ENCODE data around the gene SECISBP2.
A peak's percentile ranks its signal among the peaks of the same experiment; 100 is the strongest.
"Not testable (repeated sequence)": the region's sequence is repeated elsewhere in the genome, so short reads cannot be mapped to it uniquely, and the experiment has no call there.

The SECISBP2 gene

GRCh38 chr9:89318123-89319014 lies at the start of gene SECISBP2:
Gene SECISBP2, plus strand, starts transcription at chr9:89318500. Its CDS starts 77 bp downstream, at chr9:89318577.
- DNase-seq = peak; percentile 96

GRCh38 chr9:89273528-89274279 lies 44.6 kb upstream of the SECISBP2 start:
- DNase-seq = no peak

DNA sequence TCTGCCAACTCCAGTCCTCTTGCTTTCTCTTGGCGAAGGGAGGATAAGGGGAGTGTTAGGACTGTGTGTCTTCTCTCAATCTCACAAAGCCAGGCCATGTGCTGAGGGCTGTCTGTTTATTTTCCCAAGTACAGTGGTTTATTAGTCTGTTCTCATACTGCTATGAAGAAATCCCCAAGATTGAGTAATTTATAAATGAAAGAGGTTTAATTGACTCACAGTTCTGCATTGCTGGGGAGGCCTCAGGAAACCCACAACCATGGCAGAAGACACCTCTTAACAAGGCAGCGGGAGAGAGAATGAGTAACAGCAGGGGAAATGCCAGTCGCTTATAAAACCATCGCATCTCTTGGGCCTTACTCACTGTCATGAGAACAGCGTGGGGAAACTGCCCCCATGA lies 43.5 kb upstream of the SECISBP2 start:
- DNase-seq = peak; percentile 66

GRCh38 chr9:89276040-89276439 lies 42.3 kb upstream of the SECISBP2 start:
- not testable (repeated sequence) for DNase-seq

- no peak for DNase-seq
Measured at GRCh38 chr9:89277043-89277442, 41.3 kb upstream of the SECISBP2 start.

DNA sequence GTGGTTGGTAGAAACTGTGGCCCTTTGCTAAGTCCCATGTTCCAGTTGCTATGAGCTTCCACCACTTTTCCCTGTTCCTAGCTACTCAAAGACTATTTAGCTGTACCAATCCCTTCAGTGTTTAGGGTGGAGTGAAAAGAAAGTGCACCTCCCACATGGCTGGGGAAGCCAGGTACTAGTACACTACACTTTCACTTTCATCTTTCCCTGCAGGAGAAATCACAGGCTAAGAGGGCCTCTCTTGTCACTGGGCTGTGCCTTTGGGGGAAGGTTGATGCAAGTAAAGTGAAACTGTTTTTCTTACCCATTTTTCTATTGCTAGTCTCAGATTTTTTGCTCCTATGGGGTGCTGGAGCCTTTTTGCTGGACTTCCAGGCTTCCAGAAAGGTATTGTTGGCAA lies 40.8 kb upstream of the SECISBP2 start:
- no peak for DNase-seq

- no peak for DNase-seq
Measured at GRCh38 chr9:89278551-89278950, 39.7 kb upstream of the SECISBP2 start.

DNA sequence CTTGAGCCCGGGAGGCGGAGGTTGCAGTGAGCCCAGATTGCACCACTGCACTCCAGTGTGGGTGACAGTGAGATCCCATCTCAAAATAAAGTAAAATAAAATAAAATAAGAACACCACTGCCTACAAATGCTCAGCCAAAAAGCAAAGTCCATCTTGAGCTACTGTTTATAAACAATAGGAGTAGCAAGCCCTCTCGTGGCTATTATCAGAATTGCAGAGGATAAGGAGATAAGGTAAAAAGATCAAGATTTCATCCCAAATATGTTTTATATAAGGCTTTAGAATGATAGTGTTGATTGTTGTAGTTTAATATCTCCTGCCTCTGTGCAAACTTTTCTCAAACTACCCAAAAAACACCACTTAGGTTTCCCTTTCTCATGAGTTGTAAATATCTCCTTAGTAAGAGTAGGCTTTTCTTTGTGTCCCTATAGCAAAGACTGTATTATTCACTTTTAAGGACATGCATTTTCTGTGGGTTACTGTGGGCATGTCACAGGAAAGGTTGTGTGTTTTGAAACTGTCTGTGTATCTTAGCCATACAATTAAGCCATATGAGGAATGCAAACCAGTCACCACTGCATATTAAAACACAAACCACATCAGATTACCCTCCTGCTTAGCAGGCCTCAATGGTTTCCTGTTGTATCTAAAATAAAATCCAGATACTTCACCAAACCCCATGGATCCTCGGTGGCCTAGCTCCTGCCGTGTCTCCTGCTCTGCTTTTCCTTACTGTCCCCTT lies 39.1 kb upstream of the SECISBP2 start:
- DNase-seq = peak; percentile 5

DNA sequence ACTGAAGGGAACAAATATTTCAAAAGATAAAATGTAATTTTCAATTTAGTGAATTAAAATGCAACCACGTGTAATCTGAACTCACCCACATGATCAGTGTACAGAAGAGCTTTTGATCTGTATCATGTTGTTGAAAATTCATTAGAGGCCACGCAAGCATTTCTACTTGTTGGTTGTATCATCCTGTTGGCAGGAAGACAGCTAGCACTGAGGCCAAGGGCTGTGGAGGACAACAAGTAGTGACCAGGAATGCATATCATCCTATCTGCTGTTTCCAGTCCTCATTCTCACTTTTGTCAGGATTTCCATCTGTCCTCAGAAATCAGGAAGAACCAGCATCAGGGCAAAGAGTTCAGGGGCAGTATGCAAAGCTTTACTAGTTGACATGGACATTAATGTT lies 37.2 kb upstream of the SECISBP2 start:
- DNase-seq = no peak

DNA sequence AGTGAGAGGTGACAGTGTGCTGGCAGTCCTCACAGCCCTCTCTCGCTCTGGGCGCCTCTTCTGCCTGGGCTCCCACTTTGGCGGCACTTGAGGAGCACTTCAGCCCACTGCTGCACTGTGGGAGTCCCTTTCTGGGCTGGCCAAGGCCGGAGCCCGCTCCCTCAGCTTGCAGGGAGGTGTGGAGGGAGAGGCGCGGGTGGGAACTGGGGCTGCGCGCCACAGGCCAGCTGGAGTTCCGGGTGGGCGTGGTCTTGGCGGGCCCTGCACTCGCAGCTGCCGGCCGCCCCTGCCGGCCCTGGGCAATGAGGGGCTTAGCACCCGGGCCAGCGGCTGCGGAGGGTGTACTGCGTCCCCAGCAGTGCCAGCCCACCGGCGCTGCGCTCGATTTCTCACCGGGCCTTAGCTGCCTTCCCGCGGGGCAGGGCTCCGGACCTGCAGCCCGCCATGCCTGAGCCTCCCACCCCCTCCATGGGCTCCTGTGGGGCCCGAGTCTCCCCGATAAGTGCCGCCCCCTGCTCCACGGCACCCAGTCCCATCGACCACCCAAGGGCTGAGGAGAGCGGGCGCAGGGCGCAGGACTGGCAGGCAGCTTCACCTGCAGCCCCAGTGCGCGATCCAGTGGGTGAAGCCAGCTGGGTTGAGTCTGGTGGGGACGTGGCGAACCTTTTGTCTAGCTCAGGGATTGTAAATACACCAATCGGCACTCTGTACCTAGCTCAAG lies 35.9 kb upstream of the SECISBP2 start:
- DNase-seq = not testable (repeated sequence)

DNA sequence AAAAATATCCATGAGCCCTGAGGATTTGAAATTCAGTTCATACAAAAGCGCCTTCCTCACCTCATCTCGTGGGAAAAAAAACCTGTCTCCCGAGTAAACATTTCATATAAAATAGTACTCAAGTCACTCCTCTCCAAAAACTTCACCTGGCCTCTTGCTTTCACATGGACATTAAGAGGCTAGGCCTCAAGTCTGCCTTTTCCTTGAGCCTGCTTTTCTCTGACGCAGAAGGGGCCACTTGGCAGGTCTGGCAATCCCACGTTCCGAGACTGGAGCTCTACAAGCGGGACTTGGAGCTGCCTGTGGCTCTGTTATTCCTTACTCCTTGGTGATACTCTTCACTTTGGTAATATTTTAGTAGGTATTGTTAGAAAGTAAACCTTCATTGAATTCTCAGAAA lies 34.2 kb upstream of the SECISBP2 start:
- no peak for DNase-seq

DNA sequence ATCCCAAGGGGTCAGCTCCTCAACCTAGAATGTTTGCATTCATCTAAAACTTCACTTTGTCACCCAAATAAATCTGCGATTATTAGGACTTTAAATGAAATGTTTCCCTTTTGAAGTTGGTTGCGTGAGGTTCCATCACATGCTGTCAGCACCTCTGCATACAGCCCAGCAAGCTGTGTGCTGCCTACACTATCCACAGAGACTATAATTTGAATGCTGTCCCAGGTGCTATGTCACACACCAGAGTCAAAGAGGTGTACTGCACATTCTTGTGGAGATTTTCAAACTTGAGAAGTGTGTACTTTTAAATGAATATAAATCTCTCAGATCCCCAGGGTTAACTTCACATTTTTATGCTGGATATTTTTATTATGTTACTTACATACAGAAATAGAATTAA lies 26.6 kb upstream of the SECISBP2 start:
- DNase-seq = no peak

- DNase-seq = no peak
Measured at GRCh38 chr9:89293014-89293413, 25.3 kb upstream of the SECISBP2 start.

- no peak for DNase-seq
Measured at GRCh38 chr9:89295400-89295799, 22.9 kb upstream of the SECISBP2 start.

- not testable (repeated sequence) for DNase-seq
Measured at GRCh38 chr9:89301996-89302395, 16.3 kb upstream of the SECISBP2 start.

- DNase-seq = no peak
Measured at GRCh38 chr9:89304020-89304833, 14.1 kb upstream of the SECISBP2 start.

DNA sequence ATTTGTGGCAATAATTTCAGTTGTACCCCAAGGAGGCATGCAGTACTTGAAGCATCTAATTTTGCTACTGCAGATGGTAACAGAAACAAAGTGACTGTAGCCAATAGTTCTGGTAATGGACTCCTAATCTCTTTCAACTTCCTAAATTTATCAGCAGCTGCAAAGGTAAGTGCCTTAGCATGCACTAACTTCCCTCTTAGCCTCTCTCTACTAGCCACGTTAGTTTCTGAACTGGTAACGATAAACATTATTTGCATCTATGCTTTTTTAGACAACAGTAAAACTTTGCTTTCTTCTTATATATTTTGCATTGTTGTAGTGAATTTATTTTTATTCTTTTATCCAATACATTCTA lies 13.5 kb upstream of the SECISBP2 start:
- no peak for DNase-seq

GRCh38 chr9:89305868-89306267 lies 12.4 kb upstream of the SECISBP2 start:
- DNase-seq = no peak

GRCh38 chr9:89309166-89309565 lies 9.1 kb upstream of the SECISBP2 start:
- no peak for DNase-seq

GRCh38 chr9:89309608-89310474 lies 8.5 kb upstream of the SECISBP2 start:
- DNase-seq = no peak

Measured in T1000 (cell line).